Measurements from ENCODE around the gene B9D1.

The B9D1 gene

DNA sequence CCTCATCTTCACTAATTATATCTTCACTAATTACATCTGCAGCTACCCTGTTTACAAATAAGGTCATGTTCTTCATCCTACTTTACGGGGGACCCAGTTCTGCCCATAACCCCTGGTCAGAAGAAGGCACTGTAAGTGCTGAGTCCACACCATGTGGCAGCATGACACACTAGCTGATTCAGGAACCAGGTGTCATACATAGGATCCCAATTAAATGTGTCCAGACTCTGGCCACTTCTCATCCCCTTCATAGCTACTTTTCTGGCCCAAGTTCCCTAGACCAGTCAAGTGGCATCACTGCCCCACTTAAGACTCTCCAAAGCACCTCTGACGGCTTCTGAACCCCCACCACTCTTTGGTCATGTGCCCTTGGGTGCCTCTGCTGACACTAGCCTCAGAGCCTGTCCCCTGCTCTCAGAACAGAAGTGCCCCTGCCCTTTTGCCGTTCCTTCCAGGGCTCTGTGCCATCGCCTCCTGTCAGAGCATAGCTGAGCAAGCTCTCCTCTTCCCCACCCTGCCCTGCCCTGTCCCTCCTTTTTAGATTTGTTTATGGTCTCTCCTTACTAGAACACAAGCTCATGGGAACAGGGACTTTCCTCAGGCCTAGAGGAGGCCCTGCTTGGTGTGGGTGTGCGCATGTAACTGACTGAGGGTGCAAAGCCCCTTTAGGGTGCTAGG lies 61.1 kb downstream of the B9D1 start:
- no peak for DNase-seq

DNA sequence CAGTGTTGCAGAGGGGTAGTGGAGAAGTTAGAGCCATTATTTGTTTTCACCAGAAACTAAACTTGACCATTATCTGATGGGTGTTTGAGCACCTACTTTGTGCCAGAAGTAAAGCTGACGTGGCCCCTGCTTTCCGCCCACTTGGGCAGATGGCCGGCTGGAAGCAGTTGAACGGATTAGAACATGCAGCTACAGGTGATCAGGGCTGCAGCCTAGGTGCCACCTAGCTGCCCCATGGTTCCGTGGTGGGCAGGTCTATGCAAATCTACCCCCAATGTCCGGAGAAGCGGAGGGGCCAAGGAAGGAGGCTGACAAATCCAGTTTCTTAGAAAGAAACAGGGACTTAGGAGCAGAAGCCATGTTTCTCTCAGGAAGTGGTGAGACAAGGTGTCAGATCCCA lies 62.7 kb downstream of the B9D1 start:
- no peak for DNase-seq

DNA sequence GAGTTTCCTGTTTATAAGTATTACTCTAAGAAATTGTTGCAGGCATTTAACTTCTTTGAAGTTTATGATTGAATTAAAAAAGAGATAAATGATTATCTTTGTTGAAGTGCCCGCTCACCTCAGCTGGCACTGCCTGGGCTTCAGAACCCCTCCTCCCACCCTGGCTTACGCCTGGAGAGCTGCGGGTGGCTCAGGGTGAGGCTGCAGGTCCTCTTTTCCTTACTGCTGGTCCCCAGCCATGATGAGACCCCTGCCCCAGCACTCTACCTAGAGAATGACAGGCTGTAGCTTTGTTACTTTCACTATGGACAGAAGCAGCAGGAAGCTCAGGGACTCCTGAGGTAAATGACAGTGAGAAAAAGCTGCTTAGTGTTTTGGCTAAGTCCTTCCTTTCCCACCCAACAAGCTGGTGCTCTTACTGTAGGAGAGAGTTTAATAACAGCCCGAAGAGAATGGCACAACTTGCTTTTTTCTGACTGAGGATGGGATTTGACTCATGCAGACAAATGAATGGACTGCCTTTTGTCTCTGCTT lies 63.2 kb downstream of the B9D1 start:
- DNase-seq = no peak

DNA sequence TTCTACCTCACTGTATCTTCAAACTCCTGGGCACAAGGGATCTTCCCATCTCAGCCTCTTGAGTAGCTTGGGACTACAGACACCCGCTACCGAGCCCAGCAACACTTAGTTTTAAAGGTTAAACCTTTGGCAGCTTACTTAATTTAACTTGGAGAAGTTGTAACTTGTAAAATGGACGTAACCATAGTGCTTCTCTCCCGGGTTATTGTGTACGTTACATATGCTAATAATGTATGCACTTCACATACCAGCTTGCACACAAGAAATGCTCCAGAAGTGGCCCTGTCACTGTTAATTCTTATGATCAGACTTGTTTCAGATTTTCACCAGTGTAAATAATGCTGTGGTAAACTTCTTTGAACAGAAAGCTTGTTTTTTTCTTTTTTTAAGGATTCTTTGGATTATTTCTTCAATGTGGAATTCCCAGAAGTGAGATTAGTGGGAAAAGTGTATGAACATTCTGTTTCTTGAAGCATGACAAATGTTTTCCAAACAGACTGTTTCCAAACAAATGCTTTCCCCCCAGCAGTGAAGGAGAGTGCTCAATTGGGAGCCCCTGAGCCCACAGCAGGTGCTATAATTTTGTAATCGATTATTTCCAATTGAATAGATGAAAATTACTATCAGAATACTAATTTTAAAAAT lies 63.8 kb downstream of the B9D1 start:
- no peak for DNase-seq

DNA sequence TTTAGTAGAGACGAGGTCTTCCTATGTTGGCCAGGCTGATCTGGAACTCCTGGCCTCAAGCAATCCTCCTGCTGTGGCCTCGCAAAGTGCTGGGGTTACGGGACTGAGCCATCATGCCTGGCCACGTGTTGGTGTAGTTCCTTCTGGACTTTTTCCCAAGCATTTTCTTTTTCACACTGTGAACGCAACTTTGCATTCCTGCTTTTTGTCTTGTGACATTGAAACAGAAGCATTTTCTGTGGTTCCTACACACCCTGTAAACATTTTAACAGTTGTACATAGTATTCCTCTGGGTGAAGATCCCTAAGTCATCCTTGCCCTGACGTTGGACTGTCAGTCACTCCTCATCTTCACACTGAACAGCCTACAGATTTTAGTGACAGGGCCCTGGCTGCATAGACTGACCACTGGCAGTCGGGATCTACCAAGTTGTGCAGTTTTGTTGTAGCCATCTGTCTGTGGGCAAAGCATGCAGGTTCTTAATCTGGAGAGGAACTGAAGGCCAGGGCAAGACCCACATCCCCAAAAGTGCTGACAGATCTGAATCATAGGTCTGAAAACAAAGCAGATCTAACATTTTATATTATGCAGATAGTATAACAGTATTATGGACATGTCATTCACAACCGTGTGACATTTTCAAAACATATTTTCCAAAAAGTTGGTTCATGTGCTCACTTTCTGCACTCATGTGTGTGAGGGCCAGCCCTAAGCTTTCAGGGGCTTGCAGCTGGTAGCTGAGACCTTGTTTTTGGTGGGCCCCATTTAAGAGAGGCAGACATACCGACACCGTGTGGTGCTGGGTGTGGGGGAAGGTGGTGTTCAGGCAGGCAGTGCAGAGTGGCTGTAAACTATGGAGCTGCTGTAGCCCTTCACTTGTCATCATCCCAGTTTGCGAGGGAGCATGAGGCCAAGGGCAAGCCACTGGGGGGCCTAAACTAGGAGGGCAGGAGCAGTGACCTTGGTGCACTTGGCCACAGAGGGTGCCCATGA lies 65.4 kb downstream of the B9D1 start:
- no peak for DNase-seq

DNA sequence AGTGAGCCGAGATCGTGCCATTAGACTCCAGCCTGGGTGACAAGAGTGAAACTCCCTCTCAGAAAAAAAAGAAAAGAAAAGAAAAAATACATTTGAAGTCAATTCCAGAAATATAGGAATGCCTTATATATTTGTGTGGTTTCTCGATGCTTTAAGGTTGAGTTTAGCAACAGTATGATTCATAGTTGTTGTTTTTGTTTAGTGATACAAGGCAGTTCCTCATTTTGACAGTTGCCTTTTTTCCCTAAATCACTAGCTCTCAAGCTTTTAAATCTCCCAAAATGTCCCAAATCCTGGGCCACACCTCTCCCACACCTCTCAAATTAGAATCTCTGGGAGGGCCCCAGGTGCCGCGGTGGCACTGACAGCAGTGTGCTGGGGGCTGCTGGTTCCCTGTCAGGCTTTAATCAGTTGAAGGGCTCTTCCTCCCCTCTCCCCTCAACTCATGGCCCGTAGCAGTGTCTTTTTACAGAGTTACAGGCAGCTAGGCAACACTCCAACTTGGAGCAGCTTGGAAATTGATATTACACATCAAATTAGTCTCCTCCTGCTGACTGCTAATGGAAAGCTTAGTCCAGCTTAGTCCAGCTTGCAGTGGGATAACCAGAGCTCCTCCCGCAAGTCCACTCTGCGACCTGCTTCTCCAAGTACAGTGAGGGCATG lies 66.9 kb downstream of the B9D1 start:
- peak; percentile 54 to 59 for DNase-seq

DNA sequence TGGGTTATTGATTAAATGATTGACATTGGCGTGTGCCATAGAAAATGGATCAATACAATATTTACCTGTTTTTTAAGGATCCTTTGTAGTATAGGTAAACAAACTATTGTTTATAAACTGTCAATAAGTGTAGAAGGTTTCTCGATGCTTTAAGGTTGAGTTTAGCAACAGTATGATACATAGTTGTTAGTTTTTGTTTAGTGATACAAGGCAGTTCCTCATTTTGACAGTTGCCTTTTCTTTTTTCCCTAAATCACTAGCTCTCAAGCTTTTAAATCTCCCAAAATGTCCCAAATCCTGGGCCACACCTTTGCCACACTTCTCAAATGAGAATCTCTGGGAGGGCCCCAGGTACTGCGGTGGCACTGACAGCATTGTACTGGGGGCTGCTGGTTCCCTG lies 68.1 kb downstream of the B9D1 start:
- no peak for DNase-seq

Data from inflammatory macrophage treated with lipopolysaccharide for 1 hour (primary cell).